ENCODE data around the gene ANKRD40CL. TPM values are rescaled to one million over a fixed set of nuclear protein-coding genes. Genes with fewer than 3 reads are reported as not detected.

Gene ANKRD40CL
- not detected for total RNA-seq

GRCh38 chr17:50767446-50767845 is at the start of gene ANKRD40CL:
Gene ANKRD40CL (minus strand): TSS chr17:50767518. CDS start chr17:50766913, 605 bp downstream.

GRCh38 chr17:50719144-50719923 is 48.0 kb downstream of the ANKRD40CL start, which contains the start of gene LUC7L3:
Gene LUC7L3 (plus strand): TSS chr17:50719603. CDS start chr17:50719733, 130 bp downstream.

Other genes starting within 250 kb of the ANKRD40CL start
- 0.82 TPM for gene EPN3, start 234.8 kb downstream of the ANKRD40CL start, total RNA-seq
- 41.8 TPM for gene SPATA20, start 220.3 kb downstream of the ANKRD40CL start, total RNA-seq
- gene CACNA1G, start 206.8 kb downstream of the ANKRD40CL start, total RNA-seq, result 23.5 TPM
- 2.6 TPM for gene ABCC3, start 132.6 kb downstream of the ANKRD40CL start, total RNA-seq
- gene ANKRD40, start 59.6 kb downstream of the ANKRD40CL start, total RNA-seq, result 30.3 TPM
- 217 TPM for gene LUC7L3, start 47.9 kb downstream of the ANKRD40CL start, total RNA-seq
- gene WFIKKN2, start 68.1 kb upstream of the ANKRD40CL start, total RNA-seq, result 8.5 TPM
- 31.8 TPM for gene TOB1, start 98.8 kb upstream of the ANKRD40CL start, total RNA-seq